HAP-1 (cell line): ENCODE data around the gene POMT1.
"Not testable (repeated sequence)": the region's sequence is repeated elsewhere in the genome, so short reads cannot be mapped to it uniquely, and the experiment has no call there.

ENCODE experiments used
- DNase-seq, 2 experiments: peaks; one replicate each; pipeline ENCODE4 v3.0.0-alpha.2; 2016 to 2020; ENCODE audit warnings: low spot score in 2 of 2
- H3K27me3 ChIP-seq: fragments of 250-450 bp; sonication (Bioruptor Pico); 2 replicates; pipeline ENCODE4 v1.5.1; 2020; ENCODE audit warnings: low read depth, mild to moderate bottlenecking, moderate library complexity
- H3K36me3 ChIP-seq: fragments of 250-450 bp; sonication (Bioruptor Pico); replicated peaks from 2 replicates; pipeline ENCODE4 v1.5.1; 2020; ENCODE audit warnings: mild to moderate bottlenecking
- H3K4me1 ChIP-seq: fragments of 250-450 bp; sonication (Bioruptor Pico); 2 replicates; pipeline ENCODE4 v1.5.1; 2020; ENCODE audit warnings: mild to moderate bottlenecking
- H3K4me3 ChIP-seq: fragments of 250-450 bp; sonication (Bioruptor Pico); 2 replicates; pipeline ENCODE4 v1.5.1; 2020; ENCODE audit warnings: mild to moderate bottlenecking, moderate library complexity
- H3K9me3 ChIP-seq: fragments of 250-450 bp; sonication (Bioruptor Pico); 2 replicates; pipeline ENCODE4 v1.5.1; 2020; ENCODE audit warnings: mild to moderate bottlenecking, moderate library complexity
- in situ Hi-C: fragments of 300-500 bp; cut with MboI; formaldehyde crosslinking; loops from 3 replicates; pipeline ENCODE4 v1.14.3; 2020; ENCODE audit warnings: low sequenced_read_pairs, inconsistent platforms, mixed read lengths

Gene POMT1, protein sequence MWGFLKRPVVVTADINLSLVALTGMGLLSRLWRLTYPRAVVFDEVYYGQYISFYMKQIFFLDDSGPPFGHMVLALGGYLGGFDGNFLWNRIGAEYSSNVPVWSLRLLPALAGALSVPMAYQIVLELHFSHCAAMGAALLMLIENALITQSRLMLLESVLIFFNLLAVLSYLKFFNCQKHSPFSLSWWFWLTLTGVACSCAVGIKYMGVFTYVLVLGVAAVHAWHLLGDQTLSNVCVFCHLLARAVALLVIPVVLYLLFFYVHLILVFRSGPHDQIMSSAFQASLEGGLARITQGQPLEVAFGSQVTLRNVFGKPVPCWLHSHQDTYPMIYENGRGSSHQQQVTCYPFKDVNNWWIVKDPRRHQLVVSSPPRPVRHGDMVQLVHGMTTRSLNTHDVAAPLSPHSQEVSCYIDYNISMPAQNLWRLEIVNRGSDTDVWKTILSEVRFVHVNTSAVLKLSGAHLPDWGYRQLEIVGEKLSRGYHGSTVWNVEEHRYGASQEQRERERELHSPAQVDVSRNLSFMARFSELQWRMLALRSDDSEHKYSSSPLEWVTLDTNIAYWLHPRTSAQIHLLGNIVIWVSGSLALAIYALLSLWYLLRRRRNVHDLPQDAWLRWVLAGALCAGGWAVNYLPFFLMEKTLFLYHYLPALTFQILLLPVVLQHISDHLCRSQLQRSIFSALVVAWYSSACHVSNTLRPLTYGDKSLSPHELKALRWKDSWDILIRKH

DNA sequence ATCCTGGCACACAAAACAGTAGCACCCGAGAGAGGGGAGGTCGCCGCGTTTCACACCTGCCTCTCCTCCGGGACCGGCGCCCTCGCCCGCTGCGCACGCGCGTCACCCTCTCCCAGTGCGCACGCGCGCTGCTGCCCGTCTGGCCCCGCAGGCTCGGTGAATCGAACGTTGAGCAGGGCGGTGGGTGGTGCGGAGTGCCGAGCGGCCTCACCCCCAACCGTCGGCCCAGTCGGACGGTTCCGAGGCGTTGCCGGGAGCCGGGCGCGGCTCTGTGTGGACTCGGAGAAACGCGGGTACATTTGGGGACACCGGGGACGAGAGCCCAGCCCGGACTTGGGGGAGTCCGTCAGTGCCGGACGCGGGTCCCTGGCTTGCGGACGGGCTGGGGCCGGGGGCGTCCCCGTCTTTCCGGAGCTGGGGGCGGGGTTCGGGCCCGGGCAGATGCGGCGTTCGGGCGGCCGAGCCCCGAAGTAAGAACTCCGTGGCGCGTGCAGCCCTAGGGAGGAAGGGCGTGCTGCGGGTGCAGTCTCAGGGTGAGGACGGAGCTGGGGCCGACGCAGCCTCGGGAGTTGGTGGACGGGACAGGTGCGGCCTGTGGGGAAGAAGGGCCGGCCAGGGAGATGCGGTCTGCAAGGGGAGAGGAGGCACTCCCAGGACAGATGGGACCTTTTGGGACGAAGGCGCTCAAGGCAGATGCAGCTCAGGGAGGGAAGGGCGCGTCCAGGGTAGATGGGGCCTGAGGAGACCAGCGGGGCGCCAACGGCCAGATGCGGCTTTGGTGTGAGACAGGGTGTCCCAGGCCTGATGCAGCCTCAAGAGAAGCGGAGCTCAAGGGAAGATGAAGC, at the start of gene POMT1:
Gene POMT1 (plus strand): TSS at position 138 of the 845 bp plus-strand sequence. CDS start 1,301 bp downstream, outside the sequence.
- Histone ChIP-seq H3K4me3 (peak within 1 kb of the TSS; percentile 96), H3K4me1 (peaks cover 35% of the 10 kb centered on the region), H3K36me3 (peaks cover 32% of the 10 kb centered on the region), H3K27me3 (no peaks in the 10 kb centered on the region), H3K9me3 (no peaks in the 10 kb centered on the region)
- peak; percentile 78 to 91 for DNase-seq
- in situ Hi-C loops = no loop called here

- Histone ChIP-seq H3K4me3 (no peak overlapping the region), H3K36me3 (peaks cover 93% of the 10 kb centered on the region), H3K27me3 (no peaks in the 10 kb centered on the region), H3K9me3 (no peaks in the 10 kb centered on the region), H3K4me1 (peaks cover under 1% of the 10 kb centered on the region; the same call in 1 of the 2 replicates)
- in situ Hi-C loops = no loop called here
- peak in 1 of 2 experiments; percentile 17 for DNase-seq
Observed at GRCh38 chr9:131454028-131454427, 48.7 kb upstream of the POMT1 start.

DNA sequence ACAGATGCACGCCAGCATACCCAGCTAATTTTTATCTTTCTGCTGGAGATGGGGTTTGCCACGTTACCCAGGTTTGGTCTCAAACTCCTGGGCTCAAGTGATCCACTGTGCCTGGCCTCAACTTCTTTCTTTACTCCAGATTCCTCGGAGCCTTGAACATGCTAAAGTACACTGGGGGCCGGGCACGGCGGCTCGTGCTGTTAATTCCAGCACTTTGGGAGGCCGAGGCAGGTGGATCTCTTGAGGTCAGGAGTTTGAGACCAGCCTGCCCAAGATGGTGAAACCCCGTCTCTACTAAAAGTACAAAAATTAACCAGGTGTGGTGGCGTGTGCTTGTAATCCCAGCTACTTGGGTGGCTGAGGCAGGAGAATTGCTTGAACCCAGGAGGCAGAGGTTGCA, 47.1 kb upstream of the POMT1 start:
- H3K9me3 ChIP-seq, in situ Hi-C loops, H3K4me1 ChIP-seq, H3K27me3 ChIP-seq, DNase-seq, H3K4me3 ChIP-seq: not testable (repeated sequence)
- peaks cover 92% of the 10 kb centered on the region for H3K36me3 ChIP-seq

DNA sequence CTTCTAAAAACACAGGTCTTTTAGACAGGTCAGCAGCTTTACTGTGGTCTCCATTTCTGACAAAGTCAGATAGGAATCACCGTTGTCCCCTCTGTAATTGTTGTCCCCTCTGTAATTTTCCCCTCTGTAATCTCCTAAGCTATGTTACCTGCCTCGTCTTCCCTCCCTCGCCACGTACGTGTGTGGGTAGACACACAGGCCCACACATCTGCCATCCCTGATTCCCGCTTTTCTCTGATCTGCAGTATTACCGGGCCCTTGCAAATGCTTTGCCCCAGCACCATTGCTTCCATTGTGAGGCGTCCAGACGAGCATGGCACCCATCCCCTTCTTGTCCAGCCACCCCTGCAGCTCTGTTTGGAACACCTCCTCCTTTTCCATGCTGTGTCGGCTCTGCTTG, 45.0 kb upstream of the POMT1 start:
- in situ Hi-C loops = no loop called here
- Histone ChIP-seq H3K9me3 (no peaks in the 10 kb centered on the region), H3K27me3 (no peaks in the 10 kb centered on the region), H3K36me3 (peaks cover 95% of the 10 kb centered on the region), H3K4me3 (no peak overlapping the region), H3K4me1 (no peaks in the 10 kb centered on the region; the same call in 1 of the 2 replicates)
- DNase-seq = no peak

DNA sequence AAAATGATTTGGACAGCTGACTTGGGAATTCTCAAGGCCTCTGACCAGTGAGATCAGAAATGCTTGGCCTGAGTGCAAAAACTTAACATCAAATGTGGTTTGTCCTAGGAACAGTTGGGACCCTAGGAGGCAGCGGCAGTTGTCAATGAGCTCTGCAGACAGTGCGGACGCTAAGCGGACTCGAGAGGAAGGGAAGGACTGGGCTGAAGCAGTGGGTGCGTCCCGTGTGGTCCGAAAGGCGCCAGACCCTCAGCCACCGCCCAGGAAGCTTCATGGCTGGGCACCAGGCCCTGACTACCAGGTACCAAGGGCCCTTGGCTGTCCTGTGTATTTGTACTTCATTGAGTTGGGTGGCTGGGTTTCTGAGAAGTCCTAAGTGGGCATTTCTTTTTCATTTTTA, 43.7 kb upstream of the POMT1 start:
- Histone ChIP-seq H3K4me1 (no peaks in the 10 kb centered on the region), H3K36me3 (peaks cover 95% of the 10 kb centered on the region), H3K27me3 (no peaks in the 10 kb centered on the region), H3K9me3 (no peaks in the 10 kb centered on the region), H3K4me3 (no peak overlapping the region)
- in situ Hi-C loops = no loop called here
- DNase-seq = no peak

DNA sequence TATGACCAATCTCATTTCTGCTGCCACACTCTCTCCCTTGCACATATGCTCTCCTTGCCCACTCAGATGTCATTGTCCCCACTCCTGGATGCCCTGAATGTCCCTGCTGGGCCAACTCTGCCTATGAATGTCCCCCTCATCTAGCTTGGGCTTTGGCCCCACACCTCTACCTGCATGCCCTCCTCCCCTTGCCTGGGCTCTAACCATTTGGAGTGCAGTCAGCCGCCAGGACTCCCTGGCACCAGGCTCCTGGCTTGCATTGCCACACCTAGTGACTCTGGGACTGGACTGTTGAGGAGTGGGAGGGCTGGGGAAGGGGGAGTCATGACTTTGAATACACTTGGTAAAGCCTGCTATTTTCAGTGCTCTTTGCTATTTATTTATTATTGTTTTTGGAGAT, 41.6 kb upstream of the POMT1 start:
- Histone ChIP-seq H3K27me3 (no peaks in the 10 kb centered on the region), H3K4me3 (no peak overlapping the region), H3K36me3 (peaks cover 97% of the 10 kb centered on the region), H3K4me1 (no peaks in the 10 kb centered on the region), H3K9me3 (no peaks in the 10 kb centered on the region)
- in situ Hi-C loops = no loop called here
- DNase-seq = no peak

DNA sequence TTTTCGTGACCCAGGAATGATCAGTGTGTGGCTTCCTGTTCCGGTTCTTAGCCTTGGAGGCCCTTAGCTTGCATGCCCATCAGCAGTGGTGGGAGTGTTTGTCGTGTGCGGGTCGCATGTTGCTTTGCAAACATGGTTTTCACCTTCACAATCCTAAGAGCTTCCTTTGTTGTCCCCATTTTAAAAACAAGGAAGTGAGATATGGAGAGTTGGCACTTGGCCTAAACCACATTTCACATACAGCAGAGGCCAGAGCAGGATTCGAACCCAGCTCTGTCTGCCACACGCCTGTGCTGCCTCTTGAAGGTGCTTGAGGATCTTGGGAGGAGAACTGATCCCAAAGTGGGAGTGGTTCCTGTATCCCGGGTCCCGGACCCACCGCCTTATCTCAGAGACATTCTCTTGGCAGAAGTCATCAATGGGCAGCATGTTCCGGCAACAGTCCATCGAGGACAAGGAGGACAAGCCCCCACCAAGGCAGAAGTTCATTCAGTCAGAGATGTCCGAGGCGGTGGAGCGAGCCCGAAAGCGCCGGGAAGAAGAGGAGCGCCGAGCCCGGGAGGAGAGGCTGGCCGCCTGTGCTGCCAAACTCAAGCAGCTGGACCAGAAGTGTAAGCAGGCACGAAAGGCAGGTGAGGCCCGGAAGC, 38.2 kb upstream of the POMT1 start:
- peaks cover 97% of the 10 kb centered on the region for H3K36me3 ChIP-seq
- no peak for DNase-seq
- H3K9me3 ChIP-seq = no peaks in the 10 kb centered on the region
- no peaks in the 10 kb centered on the region for H3K27me3 ChIP-seq
- H3K4me1 ChIP-seq = no peaks in the 10 kb centered on the region
- in situ Hi-C loops = no loop called here
- H3K4me3 ChIP-seq = no peak overlapping the region

DNA sequence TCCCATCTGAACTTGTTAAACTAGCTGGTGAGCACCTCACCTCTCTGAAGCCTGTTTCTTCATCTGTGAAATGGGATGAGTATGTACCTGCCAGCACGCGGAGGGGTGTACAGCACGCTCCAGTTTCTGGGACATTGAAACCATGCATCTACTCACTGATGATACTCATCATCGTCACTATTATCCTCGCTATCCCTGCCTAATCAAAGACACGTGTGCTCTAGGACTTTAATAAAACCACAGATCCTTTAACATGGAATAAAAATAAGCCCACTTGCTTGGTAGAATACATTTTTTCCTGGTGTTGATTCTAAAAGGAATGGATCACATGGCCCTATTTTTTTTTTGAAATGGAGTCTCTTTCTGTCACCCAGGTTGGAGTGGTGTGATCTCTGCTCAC, 37.3 kb upstream of the POMT1 start:
- peaks cover 98% of the 10 kb centered on the region for H3K36me3 ChIP-seq
- in situ Hi-C loops = no loop called here

GRCh38 chr9:131467214-131467935, 35.3 kb upstream of the POMT1 start:
- no peaks in the 10 kb centered on the region for H3K9me3 ChIP-seq
- in situ Hi-C loops = no loop called here

More for the DNA sequence above, 37.3 kb upstream of the POMT1 start:
- Histone ChIP-seq H3K4me1 (no peaks in the 10 kb centered on the region), H3K27me3 (no peaks in the 10 kb centered on the region), H3K9me3 (no peaks in the 10 kb centered on the region), H3K4me3 (no peak overlapping the region)
- DNase-seq = no peak

DNA sequence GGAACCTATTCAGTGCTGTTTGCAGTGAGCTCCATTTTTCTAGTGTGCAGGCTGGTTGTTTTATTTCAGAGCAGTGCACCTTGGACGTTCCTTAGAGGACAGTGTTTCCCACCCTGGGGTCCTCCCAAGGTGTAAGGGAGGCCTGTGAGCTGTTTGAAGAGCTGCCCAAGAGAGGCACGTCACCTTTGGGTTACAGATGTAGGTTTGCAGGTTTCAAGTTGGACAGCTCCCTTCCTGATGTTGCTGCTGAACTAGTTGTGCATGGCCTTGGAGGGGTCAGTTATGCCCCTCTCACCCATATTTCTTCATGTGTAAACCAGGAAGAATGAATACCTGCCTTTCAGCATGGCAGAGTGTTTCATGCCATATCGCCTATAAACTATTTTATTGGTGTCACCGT, 34.7 kb upstream of the POMT1 start:
- H3K27me3 ChIP-seq = no peaks in the 10 kb centered on the region
- H3K36me3 ChIP-seq = peaks cover 99% of the 10 kb centered on the region
- in situ Hi-C loops = no loop called here

More at GRCh38 chr9:131467214-131467935, 35.3 kb upstream of the POMT1 start:
- Histone ChIP-seq H3K27me3 (no peaks in the 10 kb centered on the region), H3K4me3 (no peak overlapping the region), H3K36me3 (peaks cover 97% of the 10 kb centered on the region), H3K4me1 (no peaks in the 10 kb centered on the region)
- DNase-seq = no peak

DNA sequence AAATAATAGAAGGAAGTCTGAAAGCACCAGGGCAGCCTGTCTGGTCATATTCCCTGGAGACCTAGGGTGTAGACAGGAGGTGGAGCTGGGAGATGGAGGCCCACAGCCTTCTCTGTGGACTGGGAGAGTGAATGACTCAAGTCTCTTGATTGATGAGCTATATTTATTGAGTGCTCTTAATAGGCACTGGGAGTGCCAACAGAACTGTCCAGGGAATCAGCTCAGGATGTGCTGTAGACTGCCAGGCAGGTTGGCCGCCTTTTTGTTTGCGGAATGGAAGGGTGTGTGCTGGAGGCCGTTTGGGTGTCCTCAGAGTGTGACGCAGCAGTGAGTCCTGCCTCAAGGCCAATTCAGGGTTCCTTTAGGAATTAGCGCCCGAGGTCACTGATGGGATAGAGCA, 33.4 kb upstream of the POMT1 start:
- H3K9me3 ChIP-seq = no peaks in the 10 kb centered on the region
- peaks cover 99% of the 10 kb centered on the region for H3K36me3 ChIP-seq
- H3K4me3 ChIP-seq = no peak overlapping the region
- in situ Hi-C loops = no loop called here
- no peaks in the 10 kb centered on the region for H3K27me3 ChIP-seq
- H3K4me1 ChIP-seq = no peaks in the 10 kb centered on the region
- DNase-seq = no peak

More for the DNA sequence above, 34.7 kb upstream of the POMT1 start:
- DNase-seq = no peak
- Histone ChIP-seq H3K4me1 (no peaks in the 10 kb centered on the region), H3K4me3 (no peak overlapping the region), H3K9me3 (no peaks in the 10 kb centered on the region)

GRCh38 chr9:131469951-131470350, 32.8 kb upstream of the POMT1 start:
- Histone ChIP-seq H3K4me1 (no peaks in the 10 kb centered on the region), H3K4me3 (no peak overlapping the region), H3K9me3 (no peaks in the 10 kb centered on the region), H3K36me3 (peaks cover 99% of the 10 kb centered on the region), H3K27me3 (no peaks in the 10 kb centered on the region)
- DNase-seq = no peak
- in situ Hi-C loops = loop anchor here (10.0 kb wide), 1 partner anchor 315 kb away; no protein-coding TSS in a partner anchor
